Measurements from ENCODE around the gene ANKRD33B.

GRCh38 chr5:10586008-10586407 is 22.1 kb downstream of the ANKRD33B start:
- TF ChIP-seq, protein P1, sequence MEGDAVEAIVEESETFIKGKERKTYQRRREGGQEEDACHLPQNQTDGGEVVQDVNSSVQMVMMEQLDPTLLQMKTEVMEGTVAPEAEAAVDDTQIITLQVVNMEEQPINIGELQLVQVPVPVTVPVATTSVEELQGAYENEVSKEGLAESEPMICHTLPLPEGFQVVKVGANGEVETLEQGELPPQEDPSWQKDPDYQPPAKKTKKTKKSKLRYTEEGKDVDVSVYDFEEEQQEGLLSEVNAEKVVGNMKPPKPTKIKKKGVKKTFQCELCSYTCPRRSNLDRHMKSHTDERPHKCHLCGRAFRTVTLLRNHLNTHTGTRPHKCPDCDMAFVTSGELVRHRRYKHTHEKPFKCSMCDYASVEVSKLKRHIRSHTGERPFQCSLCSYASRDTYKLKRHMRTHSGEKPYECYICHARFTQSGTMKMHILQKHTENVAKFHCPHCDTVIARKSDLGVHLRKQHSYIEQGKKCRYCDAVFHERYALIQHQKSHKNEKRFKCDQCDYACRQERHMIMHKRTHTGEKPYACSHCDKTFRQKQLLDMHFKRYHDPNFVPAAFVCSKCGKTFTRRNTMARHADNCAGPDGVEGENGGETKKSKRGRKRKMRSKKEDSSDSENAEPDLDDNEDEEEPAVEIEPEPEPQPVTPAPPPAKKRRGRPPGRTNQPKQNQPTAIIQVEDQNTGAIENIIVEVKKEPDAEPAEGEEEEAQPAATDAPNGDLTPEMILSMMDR (IDR thresholded peaks at IDR 0.05): no peak
- TF ChIP-seq POLR2AphosphoS5 (IDR thresholded peaks at IDR 0.05) (no peak), POLR2A (IDR thresholded peaks at IDR 0.05) (no peak), EP300 (IDR thresholded peaks at IDR 0.05) (no peak)

Data from upper lobe of left lung (tissue), 4 donors.